IPS-18c (cell line): ENCODE data around the gene PDZD2.

Experiments
- H3K4me3 ChIP-seq: 2 replicates; pipeline ENCODE4 v1.7.0; 2013; ENCODE audit warnings: low read depth, mild to moderate bottlenecking, low read length, moderate library complexity; ENCODE audit not compliant: insufficient read depth
- H3K9me3 ChIP-seq: one replicate; pipeline ENCODE4 v1.6.1; 2013; ENCODE audit warnings: mild to moderate bottlenecking, low read length, moderate library complexity; ENCODE audit not compliant: control insufficient read depth, insufficient read depth

Gene PDZD2

DNA sequence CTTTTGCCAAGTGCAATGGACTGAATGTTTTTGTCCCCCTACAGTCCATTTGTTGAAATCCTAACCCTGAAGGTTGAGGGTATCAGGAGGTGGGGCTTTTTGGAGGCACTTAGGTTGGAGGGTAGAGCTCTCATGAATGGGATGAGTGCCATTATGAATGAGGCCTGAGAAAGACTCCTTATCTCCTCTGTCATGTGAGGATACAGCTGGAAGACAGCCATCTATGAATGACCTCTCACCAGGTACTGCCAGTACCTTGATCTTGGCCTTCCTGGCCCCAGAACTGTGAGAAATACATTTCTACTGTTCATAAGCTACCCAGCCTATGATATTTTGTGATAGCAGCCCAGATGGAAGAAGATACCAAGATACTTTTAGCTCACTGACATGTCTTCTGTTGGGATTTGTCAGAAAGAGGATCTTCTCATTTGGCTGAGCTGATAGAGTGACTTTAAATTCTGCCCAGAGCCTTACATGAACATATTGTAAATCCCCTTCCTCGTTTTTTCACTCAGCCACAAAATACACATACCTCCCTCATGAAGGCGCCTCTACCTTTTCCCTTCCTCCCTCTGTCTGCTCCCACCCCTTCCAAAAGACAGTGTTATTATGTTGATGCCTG, 256.4 kb downstream of the PDZD2 start:
- no peaks in the 10 kb centered on the region for H3K9me3 ChIP-seq

GRCh38 chr5:31898036-31898632, 259.2 kb downstream of the PDZD2 start:
- no peaks in the 10 kb centered on the region for H3K9me3 ChIP-seq
- no peak overlapping the region for H3K4me3 ChIP-seq

More for the DNA sequence above, 256.4 kb downstream of the PDZD2 start:
- H3K4me3 ChIP-seq, result no peak overlapping the region

DNA sequence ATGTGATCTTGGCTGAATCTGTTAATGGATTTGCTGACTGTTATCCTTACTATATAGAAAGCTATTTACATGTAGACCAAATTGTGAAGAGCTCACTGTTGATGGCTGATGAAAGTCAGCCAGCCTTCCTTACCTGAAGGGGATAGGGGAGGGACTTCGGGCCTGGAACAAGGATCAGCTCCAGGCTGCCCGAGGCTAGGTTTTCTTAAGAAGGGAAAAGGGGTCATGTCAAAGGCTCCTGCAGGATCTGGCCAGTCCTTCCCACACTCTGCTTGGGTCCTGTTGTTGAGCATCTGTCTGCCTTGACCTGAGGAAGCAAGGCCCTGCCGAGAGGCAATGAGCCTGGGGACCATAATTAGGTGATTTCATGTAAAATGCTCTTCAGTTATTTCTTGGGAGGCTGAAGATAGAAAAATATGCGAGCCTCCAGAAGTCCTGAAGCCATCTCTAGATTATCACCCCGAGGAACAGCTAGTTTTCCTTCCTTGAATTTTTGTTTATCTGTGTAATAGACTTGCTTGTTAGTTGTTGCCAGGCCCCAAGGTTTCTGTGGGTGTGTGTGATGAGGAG, 261.4 kb downstream of the PDZD2 start:
- Histone ChIP-seq H3K9me3 (no peaks in the 10 kb centered on the region), H3K4me3 (no peak overlapping the region)

GRCh38 chr5:31901807-31902530, 263.0 kb downstream of the PDZD2 start:
- Histone ChIP-seq H3K4me3 (no peak overlapping the region), H3K9me3 (no peaks in the 10 kb centered on the region)

- Histone ChIP-seq H3K4me3 (no peak overlapping the region), H3K9me3 (no peaks in the 10 kb centered on the region)
Measured at GRCh38 chr5:31908396-31908795, 269.5 kb downstream of the PDZD2 start.

- Histone ChIP-seq H3K9me3 (no peaks in the 10 kb centered on the region), H3K4me3 (no peak overlapping the region)
Measured at GRCh38 chr5:31909073-31909472, 270.1 kb downstream of the PDZD2 start.

GRCh38 chr5:31911291-31912265, 272.6 kb downstream of the PDZD2 start:
- no peak overlapping the region for H3K4me3 ChIP-seq
- no peaks in the 10 kb centered on the region for H3K9me3 ChIP-seq

GRCh38 chr5:31913808-31914207, 274.9 kb downstream of the PDZD2 start:
- H3K9me3 ChIP-seq, result no peaks in the 10 kb centered on the region
- H3K4me3 ChIP-seq, result no peak overlapping the region

GRCh38 chr5:31916327-31916726, 277.4 kb downstream of the PDZD2 start:
- no peaks in the 10 kb centered on the region for H3K9me3 ChIP-seq
- H3K4me3 ChIP-seq, result no peak overlapping the region

DNA sequence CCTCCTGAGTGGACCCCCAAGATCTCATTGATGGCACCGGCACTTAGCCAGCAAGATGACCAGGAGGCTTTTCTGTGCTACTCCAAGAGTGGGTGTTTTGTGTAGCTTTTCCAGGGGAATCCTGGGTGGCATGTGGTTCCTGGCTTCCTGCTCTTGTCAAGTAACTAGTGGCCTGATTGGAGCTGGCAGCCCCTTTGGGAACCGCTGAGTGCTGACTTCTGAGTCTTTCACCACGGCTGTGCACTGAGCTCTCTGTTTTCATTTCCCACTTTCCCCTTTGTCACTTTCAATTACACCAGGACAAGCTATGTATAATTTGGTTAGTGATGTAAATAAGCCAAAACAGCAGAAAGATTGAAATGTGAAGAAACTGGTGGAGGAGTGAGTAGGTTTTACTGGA, 279.8 kb downstream of the PDZD2 start:
- no peak overlapping the region for H3K4me3 ChIP-seq
- no peaks in the 10 kb centered on the region for H3K9me3 ChIP-seq

DNA sequence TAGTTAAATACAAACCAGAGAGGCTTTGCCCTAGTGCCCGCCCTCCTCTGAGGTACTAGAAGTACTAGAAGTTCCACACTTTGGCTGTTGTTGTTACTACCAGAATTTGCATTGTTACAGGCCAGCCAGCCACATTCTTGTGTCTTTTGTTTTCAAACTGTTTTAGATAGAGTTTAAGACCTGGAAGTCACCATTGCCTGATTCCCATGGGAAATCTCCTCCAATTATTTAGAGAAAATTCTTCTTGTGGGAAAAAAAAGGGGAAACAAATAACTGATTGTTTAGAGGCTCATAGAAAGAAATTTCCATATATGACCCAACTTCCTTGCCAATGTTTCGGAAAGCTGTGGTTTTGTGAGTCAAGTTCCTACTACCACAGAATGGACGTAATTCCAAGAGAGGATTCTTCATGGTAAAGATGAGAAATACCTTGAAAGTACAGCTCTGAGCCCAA, 282.9 kb downstream of the PDZD2 start:
- no peak overlapping the region for H3K4me3 ChIP-seq
- H3K9me3 ChIP-seq, result no peaks in the 10 kb centered on the region

- H3K9me3 ChIP-seq, result peaks cover 2% of the 10 kb centered on the region
- no peak overlapping the region for H3K4me3 ChIP-seq
Measured at GRCh38 chr5:31924005-31924404, 285.1 kb downstream of the PDZD2 start.

DNA sequence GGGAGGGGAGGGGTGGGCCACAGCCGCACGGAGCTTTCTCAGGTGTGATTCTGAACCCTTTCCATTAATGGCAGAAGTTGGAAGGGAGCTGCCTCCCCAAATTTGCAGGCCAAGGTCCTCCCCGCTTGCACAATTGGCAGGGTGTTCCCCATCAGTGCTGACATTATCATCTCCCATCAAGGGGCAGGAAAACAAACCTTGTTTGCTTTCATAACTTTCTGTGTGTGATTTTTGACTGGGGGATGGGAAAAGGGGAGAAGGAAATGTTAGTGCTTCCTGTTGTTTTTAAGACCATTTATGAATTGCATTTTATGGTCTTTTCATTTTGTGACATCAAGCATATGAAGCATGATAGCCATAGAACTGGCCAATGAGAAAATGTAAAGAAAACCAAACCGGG, 292.9 kb downstream of the PDZD2 start:
- Histone ChIP-seq H3K4me3 (no peak overlapping the region), H3K9me3 (peaks cover 2% of the 10 kb centered on the region)

- H3K9me3 ChIP-seq, result no peaks in the 10 kb centered on the region
- H3K4me3 ChIP-seq, result no peak overlapping the region
Measured at GRCh38 chr5:31934156-31934555, 295.2 kb downstream of the PDZD2 start.

DNA sequence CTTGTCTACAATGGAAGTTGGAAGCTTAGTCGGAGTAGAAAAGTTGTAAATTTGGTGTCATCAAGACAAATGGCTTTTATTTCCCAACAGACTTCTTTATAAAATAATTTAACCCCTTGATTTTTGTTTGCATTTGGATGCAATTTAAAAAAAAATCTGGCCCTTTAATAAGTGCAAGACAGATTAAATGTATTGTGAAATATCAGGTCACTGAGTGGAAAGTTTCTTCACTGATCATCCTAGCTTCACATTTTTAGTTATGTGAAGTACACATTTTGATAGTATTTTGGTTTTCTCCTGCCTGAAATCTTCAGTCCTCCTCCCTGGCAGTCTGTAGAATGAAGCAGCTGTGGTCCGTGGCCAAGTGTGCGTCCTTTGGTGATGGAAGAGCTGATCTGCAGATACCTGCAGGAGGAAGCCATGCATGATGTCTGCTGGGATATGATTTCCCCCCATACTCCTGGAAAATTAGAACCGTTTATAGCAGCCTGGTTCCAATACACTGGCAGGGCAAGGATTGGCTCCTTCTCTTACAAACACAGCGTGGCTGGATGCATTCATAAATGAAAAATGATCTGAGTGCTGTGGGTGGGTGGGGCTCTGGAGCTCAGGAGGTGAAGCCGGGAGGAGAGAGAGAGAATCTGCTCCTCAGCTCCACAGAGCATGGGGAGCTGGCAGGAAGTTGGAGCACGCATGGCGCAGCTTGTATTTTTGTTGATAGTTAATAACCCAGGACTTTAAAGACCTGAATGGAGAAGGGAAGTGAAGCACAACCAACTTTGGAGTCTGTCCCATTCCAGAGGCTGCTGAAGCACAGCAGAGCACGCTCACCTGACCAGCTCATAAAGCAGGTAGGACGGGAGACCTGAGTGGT, 296.8 kb downstream of the PDZD2 start:
- H3K9me3 ChIP-seq, result no peaks in the 10 kb centered on the region

GRCh38 chr5:31936683-31937082, 297.8 kb downstream of the PDZD2 start:
- Histone ChIP-seq H3K9me3 (no peaks in the 10 kb centered on the region), H3K4me3 (no peak overlapping the region)

More for the DNA sequence above, 296.8 kb downstream of the PDZD2 start:
- no peak overlapping the region for H3K4me3 ChIP-seq
